SK-N-SH treated with all-trans-retinoic acid at 6 μM for 48 hours (cell line): ENCODE data around the gene BICDL1.

Source experiments
- ESRRG ChIP-seq: fragments of 250-450 bp; sonication (Bioruptor Pico); IDR thresholded peaks from 2 replicates; pipeline ENCODE4 v1.6.1; 2021; ENCODE audit warnings: mild to moderate bottlenecking
- OSR1 ChIP-seq: fragments of 250-450 bp; sonication (Bioruptor Pico); IDR thresholded peaks from 2 replicates; pipeline ENCODE4 v1.8.0; 2022; ENCODE audit warnings: moderate library complexity, mild to moderate bottlenecking, inconsistent platforms
- SNAI2 ChIP-seq: fragments of 250-450 bp; sonication (Bioruptor Pico); IDR thresholded peaks from 2 replicates; pipeline ENCODE4 v1.5.0; 2020; ENCODE audit warnings: mild to moderate bottlenecking, moderate library complexity
- TOX ChIP-seq: fragments of 250-450 bp; sonication (Bioruptor Pico); IDR thresholded peaks from 2 replicates; pipeline ENCODE4 v1.8.0; 2021; ENCODE audit warnings: mild to moderate bottlenecking, moderate library complexity, borderline replicate concordance
- TSHZ2 ChIP-seq: fragments of 250-450 bp; sonication (Bioruptor Pico); IDR thresholded peaks from 2 replicates; pipeline ENCODE4 v1.5.0; 2020; ENCODE audit warnings: mild to moderate bottlenecking, moderate library complexity
- ZFP30 ChIP-seq: fragments of 450-650 bp; formaldehyde crosslinking; IDR thresholded peaks from 2 replicates; pipeline ENCODE4 v1.5.0; 2022; ENCODE audit warnings: mild to moderate bottlenecking, moderate library complexity
- ZNF8 ChIP-seq: fragments of 450-650 bp; formaldehyde crosslinking; IDR thresholded peaks from 2 replicates; pipeline ENCODE4 v1.5.0; 2020; ENCODE audit warnings: mild to moderate bottlenecking, moderate library complexity

GRCh38 chr12:120032242-120032641, 43.2 kb downstream of the BICDL1 start:
- no peak for TF ChIP-seq ZNF8 (CRISPR knock-in tag)
- no peak for TF ChIP-seq TSHZ2 (CRISPR knock-in tag)
- TF ChIP-seq ESRRG (CRISPR knock-in tag) = no peak
- TF ChIP-seq SNAI2 = no peak
- no peak for TF ChIP-seq OSR1 (CRISPR knock-in tag)
- no peak for TF ChIP-seq ZFP30
- no peak for TF ChIP-seq TOX (CRISPR knock-in tag)
